Stimulated activated CD8-positive, alpha-beta memory T cell treated with anti-CD3 and anti-CD28 coated beads, Interleukin-4, amount 100 ng/mL, for 48 hours (primary cell): ENCODE measurements around the gene SCARF1.

ENCODE experiments used
- DNase-seq: peaks from one replicate; pipeline ENCODE4 v3.0.0-alpha.2; 2020

The SCARF1 gene

DNA sequence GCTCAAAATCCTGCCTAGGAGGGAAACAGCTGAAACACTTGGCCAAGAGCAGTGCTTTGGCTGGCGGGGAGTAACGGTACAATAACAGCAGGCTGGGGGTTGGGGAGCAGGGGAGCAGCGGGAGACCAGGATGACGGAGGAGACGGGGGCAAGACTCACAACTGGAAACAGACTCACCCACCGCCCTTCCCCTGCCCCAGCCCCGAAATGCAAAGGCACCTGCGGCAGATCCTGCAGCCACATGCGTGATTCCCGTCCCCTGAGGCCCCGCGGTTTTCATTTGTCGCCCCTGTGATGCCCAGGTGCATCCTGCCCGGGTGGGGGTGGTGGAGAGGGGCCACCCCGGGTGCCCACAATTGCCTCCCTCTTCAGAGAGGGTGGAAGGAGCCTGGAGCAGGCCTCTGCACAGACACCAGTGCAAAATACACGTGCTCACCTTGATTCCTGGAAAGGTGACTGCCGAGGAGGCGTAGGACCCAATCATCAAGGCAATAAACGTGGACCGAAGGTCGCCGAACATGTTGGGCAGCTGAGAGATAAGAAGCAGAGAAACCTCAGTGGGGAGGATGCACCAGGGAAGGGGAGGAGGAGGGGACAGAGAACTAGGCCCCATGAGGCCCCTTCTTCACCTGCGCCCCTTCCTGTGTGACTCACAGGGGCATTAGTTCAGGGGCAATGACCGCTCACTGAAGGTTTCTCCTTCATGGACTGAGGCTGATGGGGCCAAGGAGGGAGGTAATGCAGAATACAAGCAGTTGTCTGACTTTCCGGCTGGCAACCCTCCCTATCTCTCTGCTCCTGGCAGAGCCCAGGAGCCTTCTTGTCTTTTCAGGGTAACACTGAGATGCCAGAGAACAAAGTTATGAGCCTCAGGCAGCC, 52.5 kb downstream of the SCARF1 start:
- no peak for DNase-seq

GRCh38 chr17:1591474-1592090, 54.0 kb downstream of the SCARF1 start:
- DNase-seq, result no peak

GRCh38 chr17:1590747-1591473, 54.6 kb downstream of the SCARF1 start:
- no peak for DNase-seq

- no peak for DNase-seq
Observed at GRCh38 chr17:1590029-1590746, 55.3 kb downstream of the SCARF1 start.

- DNase-seq, result no peak
Observed at GRCh38 chr17:1588821-1589585, 56.5 kb downstream of the SCARF1 start.

- no peak for DNase-seq
Observed at GRCh38 chr17:1584167-1584566, 61.4 kb downstream of the SCARF1 start.
